GM23248 (cell line): ENCODE data around the gene RABGAP1L.

Experiments used
- EZH2 ChIP-seq: fragments of 200-600 bp; sonication (generic); IDR thresholded peaks from 2 replicates; pipeline ENCODE4 v1.6.1; 2018; ENCODE audit warnings: antibody characterized with exemption, mild to moderate bottlenecking; ENCODE audit not compliant: insufficient read depth, poor library complexity, severe bottlenecking
- EZH2phosphoT487 ChIP-seq: fragments of 200-600 bp; sonication (generic); IDR thresholded peaks from 2 replicates; pipeline ENCODE4 v1.6.1; 2018; ENCODE audit warnings: antibody characterized with exemption, moderate library complexity, mild to moderate bottlenecking, low read depth; ENCODE audit not compliant: insufficient read depth

- no peak for TF ChIP-seq EZH2phosphoT487
- no peak for TF ChIP-seq EZH2
These were observed 730.7 kb downstream of the RABGAP1L start for GRCh38 chr1:174890024-174890423.
